NCI-H2196 (cell line): Measurements from ENCODE around the gene LSG1.
"Not testable (repeated sequence)": the region's sequence is repeated elsewhere in the genome, so short reads cannot be mapped to it uniquely, and the experiment has no call there.

Source experiments
- DNase-seq: peaks from one replicate; lab custom pipeline; 2025; ENCODE audit not compliant: unreplicated experiment; lab: John Stamatoyannopoulos, UW

Gene LSG1

DNA sequence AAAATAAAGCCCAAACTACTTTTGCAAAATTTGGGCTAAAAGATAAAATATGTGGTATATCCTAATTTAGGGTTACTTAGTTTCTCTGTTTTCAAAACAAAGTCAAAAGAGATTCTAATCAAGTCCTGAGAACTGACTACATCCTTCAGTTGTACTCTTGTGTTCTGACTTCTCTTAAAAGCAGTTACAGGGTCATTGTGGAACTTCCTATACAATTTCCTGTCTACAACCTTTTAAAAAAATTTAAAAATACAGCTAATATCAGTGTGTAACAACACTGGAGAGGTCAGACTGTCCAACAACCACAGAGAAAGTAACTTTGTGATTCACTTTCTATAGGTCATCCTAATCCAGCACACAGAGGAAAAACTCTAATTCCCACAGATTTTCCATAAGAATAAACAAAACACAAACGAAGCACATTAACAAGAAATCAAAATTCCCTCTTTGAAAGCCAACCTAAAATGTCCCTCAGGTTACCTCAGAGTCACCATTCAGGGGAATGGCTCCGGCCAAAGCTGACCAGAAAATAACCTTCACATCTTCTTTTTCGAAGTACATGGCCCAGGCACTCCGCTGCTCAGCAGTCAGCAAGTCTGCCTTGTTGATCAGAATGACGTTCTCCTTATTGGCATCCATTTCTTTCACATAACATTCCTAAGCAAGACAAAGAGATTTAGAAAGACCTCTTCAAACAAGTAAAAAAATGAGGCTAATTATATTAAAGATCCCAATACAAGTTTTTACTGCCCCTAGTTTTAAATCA lies 13.3 kb downstream of the LSG1 start:
- DNase-seq, result no peak

DNA sequence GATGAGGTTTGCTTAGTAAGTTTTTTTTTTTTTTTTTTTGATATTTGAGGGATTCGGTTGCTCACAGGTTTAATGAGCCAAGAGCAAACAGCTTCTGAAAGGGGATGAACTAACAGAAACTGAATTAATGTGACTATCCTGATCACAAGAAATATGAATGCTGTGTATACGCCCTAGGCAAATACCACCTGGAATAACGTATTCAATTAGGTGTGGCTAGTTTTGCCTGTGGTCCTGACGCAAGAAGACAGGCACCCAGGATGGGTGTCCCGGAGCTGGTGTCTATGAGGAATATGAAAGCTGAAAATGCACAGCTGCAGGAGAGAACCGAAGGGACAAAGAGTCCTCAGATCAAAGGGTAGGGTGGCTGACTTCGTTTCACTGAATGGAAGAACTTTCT lies 14.6 kb downstream of the LSG1 start:
- no peak for DNase-seq

DNA sequence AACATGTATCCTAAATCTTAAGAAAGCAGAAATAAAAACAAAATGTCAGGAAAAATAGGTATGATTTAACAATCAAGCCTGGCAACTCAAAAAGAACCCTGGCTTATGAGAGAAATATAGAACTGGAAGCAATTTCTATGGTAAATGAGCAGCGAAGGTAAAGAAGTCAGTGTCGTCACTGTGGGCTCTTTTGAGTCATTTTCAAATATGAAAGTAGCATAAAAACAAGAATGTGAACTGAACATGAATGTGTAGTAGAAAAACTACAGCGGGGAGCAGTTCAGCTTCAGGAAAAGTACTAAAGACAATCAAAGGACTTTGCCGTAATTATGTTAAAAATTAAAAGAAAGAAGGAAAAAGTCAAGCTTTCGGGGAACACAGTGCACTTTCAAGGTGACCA lies 17.5 kb downstream of the LSG1 start:
- DNase-seq, result no peak

DNA sequence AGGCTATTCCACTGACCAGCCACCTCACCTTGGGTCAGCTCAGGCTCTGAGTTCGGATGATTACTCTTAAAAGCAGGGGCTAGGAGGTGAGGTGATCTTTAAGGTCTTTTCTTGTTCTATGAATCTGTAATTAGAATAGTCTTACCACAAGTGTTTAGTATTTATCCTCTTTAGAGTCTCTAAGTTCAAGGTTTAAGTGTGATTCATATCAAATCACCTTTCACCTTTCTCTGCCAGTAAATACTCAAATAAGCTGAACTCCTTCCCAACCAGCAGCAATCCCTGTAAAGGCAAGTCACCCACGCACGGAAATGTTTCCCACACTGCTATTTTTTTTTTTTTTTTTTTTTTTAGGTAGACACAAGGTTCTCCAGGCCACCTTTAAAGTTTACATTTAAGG lies 24.2 kb downstream of the LSG1 start:
- DNase-seq, result no peak

DNA sequence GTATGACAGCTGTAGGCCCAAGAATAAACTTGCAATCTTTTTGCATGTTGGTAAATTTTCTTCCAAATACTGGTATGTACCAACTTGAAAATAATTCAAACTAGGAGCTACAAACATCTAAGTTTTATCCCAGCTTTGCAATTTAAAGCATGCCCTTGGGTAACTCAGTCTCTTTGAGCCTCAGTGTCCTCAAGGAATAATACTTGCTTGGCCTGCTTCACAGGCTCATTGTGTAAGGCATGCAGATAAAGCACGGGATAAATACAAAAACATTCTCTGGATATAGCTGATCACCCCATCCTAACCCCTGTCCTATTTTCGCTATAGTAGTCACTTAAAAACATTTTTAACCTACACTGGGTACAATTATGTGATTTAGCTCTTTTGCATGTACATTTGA lies 29.2 kb downstream of the LSG1 start:
- DNase-seq, result no peak

- DNase-seq, result no peak
These were observed 31.2 kb downstream of the LSG1 start for GRCh38 chr3:194640829-194641228.

DNA sequence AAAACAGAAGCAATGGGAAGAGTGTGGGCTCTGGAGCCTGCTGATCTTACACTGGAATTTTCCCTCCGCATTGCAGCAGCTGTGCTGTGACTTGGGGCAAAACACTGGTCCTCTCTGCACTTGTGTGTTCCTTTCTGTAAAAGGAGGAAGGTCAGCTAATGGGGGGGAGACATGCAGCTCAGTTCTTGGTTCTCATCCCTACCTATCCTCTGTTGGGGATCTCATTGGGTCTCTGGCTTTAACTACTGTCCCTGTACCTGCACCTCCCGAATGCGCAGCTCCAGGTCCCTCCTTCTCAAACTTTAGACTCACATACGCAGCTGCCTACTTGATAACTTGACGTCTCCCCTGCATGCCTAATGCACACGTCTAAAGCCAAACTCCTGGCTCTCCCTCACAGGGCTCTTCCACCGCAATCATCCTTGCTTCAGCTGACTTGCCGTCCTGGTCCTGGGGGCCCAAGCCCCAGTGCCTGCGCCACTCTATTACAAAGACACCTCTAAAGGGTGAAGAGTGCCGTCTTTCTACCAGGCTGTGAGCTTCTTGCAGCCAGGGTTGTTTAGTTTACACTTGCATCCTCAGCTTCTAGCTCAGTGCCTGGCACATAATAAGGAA lies 32.9 kb downstream of the LSG1 start:
- no peak for DNase-seq

- no peak for DNase-seq
These were observed 34.2 kb downstream of the LSG1 start for GRCh38 chr3:194637541-194638400.

DNA sequence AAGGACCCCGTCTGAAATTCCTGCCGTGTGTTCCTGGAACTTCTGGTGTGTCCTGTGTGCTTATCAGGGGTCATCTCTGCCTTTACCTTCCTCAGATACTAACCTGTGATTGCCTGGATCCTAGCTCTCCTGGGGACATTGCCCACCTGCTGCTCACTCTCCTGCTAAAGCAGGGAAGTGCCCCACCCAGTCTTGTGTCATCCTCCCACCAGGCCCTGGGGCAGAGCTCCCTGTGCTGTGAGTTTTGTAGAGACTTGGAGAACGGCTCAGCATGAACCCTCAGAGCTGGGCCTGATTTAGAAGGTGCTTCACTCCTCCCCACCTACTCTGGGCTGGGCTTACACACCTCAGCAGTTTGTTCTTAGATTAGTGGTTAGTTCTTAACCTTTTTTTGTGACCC lies 34.9 kb downstream of the LSG1 start:
- DNase-seq, result no peak

DNA sequence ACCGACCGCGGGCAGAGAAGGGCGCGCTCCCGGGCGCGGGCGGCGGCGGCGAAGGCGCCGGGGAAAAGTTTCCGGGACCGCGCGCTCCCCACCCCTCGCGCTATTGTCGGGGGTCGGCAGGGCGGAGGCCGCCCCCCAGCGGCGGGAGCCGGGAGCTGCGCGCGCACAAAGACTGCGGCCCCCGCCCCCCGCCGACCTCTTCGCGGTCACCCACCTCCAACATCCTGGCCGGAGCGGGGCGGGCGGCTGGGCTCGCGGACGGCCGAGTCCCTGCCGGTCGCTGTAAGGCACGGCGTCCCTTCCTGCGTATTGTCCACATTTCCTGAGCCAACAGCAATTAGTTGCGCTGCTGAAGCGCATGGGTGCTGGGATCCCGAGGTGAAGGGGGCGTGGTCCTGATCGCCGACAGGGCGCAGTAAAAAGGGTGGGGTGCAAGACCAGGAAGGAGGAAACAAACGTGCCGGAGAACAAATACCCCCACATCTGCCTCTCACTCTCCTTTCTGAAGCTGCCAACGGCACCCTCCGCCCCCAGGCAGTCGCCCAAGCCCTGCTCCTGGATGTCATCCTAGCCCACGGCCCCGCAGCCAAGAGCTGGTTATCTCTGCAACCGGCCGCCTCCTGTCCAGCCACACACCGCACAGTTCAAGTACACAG lies 38.5 kb downstream of the LSG1 start, which contains the start of gene TMEM44:
TMEM44 (minus strand) TSS at position 71 of the 656 bp plus-strand sequence. CDS start 204 bp downstream, outside the sequence.
- DNase-seq, result peak; percentile 96

- DNase-seq, result peak; percentile 93
These were observed 39.1 kb downstream of the LSG1 start for GRCh38 chr3:194632809-194633348.

DNA sequence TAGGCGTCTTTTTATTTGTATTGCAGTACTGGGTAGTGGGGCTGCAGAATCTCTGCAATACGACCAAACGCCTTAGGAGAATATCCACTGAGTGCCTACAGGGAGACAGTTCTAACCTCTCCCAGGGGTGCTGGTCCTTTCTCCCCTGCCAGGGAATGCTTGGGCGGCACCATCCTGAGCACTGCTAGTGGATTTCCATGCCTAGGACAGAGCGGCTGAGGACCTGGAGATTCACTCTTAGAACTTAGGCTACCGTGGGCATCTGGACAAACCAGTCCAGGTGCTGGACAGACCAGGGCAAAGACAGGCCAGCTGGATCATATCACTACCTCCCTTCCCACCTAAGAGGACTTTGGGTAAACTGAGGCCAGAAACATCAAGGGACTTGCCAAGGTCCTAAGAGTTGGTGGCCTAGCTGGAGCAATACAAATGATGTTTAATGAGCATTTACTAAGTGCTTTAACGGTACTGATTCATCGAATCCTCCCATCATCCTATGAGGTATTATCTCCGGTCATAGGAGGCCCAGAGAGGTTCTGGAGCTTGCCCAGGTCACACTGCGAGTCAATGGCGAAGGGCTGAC lies 39.7 kb downstream of the LSG1 start:
- no peak for DNase-seq

- no peak for DNase-seq
These were observed 40.3 kb downstream of the LSG1 start for GRCh38 chr3:194631696-194632095.

DNA sequence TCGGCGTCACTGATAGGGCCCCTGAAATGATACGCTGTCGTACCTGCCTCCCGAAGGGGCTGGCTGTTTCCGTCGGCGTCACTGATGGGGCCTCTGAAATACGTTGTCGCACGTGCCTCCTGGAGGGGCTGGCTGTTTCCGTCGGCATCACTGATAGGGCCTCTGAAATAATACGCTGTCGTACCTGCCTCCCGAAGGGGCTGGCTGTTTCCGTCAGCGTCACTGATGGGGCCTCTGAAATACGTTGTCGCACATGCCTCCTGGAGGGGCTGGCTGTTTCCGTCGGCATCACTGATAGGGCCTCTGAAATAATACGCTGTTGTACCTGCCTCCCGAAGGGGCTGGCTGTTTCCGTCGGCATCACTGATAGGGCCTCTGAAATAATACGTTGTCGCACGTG lies 41.3 kb downstream of the LSG1 start:
- DNase-seq, result not testable (repeated sequence)

DNA sequence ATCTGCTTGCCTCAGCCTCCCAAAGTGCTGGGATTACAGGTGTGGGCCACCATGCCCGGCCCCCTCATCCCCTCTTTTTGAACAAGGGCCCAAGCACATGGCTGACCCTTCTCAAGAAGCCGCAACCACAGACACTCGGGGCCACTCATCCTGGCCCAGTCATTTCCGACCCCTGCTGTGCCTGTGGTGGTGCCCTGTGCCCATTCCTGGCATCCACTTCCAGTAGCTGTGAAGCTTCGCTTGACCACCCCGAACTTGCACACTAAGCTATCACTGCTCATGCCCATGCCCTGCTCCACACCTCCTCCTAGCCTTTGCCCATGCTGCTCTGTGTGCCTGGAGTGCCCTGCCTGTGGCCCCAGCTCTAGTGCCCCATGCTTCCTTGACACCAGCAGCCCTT lies 47.0 kb downstream of the LSG1 start:
- no peak for DNase-seq

- DNase-seq, result no peak
These were observed 48.3 kb downstream of the LSG1 start for GRCh38 chr3:194623449-194624290.

DNA sequence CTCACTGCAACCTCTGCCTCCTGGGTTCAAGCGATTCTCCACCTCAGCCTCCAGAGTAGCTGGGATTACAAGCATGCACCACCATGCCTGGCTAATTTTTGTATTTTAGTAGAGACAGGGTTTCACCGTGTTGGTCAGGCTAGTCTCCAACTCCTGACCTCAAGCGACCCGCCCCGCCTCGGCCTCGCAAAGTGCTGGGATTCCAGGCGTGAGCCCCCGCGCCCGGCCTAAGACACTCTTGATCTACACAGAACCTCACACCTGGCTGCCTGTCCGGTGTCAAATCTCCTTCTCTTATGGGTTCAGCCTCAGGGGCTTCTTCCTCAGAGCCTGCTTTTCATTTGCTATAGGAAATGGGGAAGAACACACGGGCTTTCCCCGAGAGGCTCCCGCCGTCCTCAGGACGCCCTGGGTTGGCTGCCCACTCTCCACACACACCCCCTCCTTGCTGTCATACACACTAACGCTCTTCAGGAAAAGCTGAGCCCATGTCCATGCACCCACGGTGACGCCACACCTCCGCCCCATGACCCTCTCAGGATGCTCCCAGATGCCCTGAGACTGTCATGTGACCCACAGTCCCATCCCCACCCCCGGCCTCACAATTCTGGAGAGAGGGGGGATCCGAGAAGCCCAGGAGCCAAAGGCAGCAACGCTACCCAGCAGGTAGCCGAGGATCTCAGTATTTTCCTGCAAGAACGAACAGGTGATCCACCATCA lies 49.2 kb downstream of the LSG1 start:
- no peak for DNase-seq

- DNase-seq, result no peak
These were observed 50.0 kb downstream of the LSG1 start for GRCh38 chr3:194621947-194622346.

GRCh38 chr3:194620196-194620595 lies 51.8 kb downstream of the LSG1 start:
- no peak for DNase-seq
